GM19099 (cell line): ENCODE data around the gene PRKCE.

Experiments used
- POLR2A ChIP-seq: IDR thresholded peaks from 3 replicates; pipeline ENCODE4 v1.6.1; 2011; ENCODE audit warnings: low read depth; ENCODE audit not compliant: insufficient read length; ENCODE audit errors: extremely low read depth

Gene PRKCE

DNA sequence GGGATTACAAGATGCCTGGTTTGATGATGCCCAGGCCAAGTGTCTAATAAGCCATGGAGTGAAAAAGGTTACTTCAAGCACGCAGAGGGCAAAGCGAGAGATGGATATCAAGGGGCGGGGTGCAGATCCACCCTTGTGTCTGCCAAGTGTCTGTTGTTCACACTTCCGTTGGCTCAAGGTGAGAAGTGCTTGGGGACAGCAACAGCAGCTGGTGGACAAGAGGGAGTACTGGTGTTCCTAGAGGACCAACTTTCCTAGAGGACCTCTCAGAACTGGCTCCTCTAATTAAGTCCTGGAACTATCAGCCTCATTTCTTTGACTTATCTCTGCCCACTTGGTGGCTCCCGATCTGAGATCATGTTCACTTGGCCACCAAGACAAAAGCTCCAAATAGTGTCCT lies 299.1 kb downstream of the PRKCE start:
- no peak for TF ChIP-seq POLR2A

DNA sequence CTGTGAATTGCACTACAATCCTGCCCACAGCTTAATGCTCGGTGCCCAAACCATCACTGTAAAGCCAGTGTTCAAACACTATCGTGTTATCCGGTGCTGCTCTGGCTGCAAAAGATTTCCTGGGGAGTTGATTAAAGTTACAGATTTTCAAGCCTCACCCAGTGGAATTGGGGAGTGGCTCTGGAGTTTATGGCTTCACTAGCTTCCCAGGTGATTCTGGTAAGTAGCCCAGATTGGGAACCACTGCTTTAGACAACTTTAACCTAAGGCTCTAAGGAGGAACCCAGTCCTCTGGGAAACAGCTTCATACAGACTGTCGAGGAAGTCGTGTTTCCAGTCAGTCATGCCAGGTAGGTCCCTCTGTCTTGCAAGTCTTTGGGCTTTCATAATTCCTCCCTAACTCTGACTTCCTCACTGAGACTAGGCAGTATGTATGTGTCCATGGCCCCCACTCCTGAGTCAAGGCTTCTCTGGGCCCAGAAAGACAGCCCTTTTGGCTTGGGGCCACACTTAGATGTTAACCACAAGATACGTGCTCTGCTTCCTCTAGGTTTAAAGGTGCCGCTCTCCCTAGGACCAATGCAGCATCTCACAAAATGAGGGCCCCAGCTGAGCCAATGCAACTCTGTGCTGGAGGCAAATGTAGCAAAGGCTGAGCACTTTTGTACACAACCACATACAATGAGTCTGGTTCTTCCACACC lies 299.7 kb downstream of the PRKCE start:
- no peak for TF ChIP-seq POLR2A

DNA sequence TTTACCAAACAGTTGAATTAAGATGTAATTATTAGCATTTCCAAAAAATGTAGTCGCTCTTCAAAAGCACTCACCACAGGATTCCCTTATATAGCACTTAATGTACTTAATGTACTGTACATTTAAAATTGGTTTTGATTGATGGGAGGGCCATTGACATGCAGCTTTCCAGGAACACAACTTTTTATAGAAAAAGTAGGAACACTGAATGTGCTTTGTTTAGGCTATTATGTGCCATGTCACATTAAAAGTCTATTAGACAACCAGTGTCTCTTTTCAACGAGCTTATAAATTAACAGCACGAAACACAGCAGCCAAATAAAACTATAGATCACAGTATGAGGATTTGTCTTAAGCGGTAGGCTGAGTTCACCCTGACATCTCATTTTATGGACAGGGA lies 301.1 kb downstream of the PRKCE start:
- no peak for TF ChIP-seq POLR2A

DNA sequence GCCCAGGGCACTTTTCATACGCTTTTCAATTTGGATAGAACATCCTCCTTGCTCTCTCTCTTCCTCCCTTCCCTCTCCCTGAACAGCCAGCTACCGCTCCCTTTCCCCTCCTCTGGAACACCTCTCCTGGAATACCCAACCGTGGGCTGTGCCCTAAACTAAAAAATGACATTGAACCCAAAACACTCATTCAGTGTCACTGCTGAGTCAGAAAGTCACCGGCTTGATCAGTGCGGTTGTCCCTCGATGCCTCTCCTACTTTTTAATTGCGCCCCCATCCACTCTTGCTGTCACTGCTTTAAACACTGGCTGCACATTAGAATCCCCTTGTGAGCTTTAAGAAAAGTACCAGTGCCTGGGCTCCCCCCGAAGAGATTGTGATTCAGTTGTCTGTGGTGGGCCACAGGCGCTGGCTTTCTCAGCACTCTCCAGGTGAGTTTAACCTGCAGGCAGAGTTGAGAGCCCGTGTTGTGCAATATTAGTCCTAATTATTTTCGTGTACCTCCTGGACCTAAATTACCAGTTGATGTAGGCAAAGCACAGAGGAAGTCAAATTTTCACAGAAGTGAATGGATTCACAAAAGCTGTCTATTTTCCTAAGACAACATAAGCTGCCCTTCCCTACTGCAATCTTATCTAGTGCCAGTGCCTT lies 302.0 kb downstream of the PRKCE start:
- no peak for TF ChIP-seq POLR2A

DNA sequence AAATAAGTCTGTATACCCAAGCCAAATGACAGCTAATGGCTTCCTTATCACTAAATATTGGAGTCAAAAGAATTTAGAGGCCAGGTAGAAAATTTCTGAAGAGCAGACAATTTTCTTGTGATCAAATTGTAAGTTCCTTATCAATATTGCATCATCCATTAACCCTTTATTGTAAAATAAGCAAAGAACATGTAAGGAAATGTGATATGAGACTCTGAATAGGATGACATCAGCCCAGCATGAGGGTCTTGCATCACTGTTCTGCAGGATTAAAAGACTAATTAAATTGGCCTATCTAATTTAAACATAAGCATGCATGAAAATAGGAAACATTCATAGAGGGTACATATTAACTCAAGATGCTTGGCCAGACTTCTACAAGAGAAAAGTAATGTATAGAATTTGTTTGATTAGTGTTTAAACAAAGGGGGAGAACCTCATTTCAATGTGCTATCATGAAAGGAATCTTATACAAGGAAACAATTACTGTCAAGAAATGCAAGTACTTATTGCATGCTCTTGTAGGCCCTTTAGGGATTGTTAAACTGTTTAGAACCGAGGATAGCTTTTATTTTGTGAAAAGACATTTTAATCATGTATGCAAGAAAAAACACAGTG lies 302.9 kb downstream of the PRKCE start:
- TF ChIP-seq POLR2A = no peak

DNA sequence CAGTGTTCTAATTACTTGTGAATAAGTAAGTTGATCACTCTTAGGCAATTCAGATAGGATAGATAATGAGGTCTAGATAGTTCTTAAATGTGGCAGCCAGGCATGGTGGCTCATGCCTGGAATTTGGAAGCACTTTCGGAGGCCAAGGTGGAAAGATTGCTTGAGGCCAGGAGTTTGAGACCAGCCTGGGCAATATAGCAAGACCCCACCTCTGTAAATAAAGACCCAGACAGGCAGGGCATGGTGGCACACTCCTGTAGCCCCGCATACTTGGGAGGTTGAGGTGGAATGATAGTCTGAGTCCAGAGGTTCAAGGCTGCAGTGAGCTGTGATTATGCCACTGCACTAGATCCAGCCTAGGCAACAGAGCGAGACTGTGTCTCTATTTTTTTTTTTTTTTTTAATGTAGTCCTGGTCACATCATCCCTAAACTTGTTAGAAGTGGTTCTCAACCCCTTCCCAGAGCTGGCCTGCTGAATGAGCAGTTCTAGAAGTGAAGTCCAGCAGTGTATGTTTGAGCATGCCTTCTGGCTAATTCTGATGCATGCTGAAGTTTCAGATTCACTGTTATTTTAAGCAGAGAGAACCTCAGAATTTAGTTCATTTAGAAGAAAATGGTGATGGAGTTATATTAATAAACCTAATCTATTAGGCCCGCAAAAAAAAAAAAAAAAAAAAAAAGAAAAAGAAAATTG lies 306.2 kb downstream of the PRKCE start:
- TF ChIP-seq POLR2A = no peak

DNA sequence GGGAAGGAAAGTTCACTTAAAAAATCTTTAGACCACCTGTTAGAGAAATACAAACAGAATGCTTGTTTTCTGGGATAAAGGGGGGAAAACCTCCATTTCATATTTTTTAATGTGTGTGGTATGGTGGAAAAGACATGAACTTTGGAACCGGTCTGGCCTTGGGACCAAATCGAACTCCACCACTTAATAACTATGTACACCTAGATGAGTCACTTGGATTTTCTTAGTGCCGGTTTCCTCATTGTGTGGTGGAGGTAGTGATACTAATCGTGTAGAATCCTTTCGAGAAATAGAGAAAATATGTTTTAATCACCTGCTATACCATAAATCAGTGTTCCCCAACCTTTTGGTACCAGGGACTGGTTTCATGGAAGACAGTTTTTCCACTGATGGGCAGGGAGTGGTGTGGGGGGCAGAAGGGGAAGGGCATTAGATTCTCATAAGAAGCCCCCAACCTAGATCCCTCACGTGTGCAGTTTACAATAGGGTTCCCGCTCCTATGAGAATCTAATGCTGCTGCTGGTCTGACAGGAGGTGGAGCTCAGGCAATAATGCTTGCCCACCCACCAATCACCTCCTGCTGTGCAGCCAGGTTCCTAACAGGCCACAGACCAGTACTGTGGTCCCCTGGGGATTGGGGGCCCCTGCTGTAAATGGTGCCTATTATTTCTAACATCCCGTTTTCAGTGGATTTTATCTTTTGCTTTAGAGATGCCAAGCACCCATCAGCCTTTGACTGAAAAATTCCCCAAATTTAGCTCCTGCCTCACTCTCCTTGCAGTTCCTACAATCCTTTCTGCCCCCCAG lies 308.8 kb downstream of the PRKCE start:
- TF ChIP-seq POLR2A = no peak

DNA sequence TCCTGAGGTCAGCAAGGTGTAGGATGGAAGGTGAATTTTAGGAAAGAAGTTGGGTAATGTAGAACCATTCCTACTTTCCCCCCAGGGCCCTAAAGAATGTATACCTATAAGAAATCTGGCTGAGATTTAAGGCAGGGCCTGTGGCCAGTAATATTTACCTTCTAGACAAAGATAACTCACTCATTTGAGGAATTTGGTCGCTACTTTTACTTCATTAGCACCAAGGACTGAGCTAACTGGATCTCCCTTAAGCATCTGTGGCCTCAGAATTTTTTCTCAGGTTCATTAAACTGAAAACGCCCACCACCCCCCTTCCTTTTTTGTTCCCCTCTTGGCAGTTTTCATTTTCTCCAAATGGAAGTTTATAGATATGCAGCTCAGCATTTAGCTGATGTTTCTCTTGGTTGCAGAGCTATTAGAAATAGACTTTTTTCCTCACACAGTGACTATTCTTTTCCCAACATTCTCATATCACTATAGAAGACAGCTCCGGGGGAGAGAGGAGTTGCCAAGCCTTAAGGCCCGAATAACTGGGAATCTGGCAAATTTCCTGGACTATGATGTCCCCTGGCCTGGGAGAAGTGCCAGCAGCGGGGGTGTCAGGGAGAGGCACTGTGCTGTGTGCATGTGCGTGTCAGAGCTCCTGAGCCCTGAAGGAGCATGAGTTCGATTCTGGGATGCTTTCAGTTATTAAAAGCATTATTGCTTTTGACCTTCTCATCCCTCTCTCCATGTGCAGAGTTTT lies 310.9 kb downstream of the PRKCE start:
- TF ChIP-seq POLR2A = no peak

DNA sequence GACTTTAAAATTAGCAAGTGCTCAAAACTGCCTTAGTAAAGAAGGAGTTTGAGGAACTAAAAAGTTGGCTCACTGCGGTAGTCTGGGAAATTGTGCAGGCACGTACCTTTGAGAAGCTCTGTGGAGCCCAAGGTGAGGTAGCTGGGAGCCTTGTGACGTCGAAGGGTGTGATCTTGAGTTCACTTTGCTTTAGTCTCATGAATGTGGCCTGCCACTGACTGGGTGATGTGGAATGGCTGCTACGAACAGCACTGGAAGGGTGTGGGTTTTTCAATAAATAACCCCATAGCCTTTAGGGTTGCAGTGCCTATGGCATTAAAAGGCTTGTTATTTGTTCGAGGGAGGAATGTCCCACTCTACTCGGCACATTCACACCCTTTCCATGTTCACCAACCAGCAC lies 312.3 kb downstream of the PRKCE start:
- TF ChIP-seq POLR2A = no peak

DNA sequence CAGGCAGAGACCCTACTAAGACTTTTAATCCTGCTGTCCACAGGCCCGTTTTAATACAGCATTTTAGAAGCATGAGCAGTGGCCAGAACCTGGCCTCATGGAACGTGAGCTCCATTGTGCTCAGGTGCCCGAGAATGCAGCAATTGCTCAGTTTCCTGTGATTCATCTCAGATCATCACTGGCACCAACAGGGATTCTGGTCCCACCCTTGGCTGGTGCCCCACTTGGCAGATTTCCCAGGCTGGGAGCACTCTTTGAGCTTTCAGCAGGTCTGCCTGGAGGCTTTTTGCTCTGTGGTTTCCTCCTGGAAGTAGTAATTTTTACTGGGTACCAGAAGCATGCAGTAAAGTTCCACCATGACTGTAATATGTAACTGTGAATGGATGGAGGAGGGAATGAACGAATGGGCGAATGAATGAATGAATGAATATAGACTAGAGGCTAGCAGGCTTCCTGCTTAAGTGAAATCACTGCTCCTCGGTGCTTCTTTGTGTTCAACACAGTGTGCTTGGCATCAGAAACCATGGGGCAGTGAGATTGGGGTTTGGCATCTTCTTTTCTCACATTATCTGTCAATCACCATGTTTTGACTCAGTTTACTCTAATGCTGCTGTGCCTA lies 312.9 kb downstream of the PRKCE start:
- no peak for TF ChIP-seq POLR2A

DNA sequence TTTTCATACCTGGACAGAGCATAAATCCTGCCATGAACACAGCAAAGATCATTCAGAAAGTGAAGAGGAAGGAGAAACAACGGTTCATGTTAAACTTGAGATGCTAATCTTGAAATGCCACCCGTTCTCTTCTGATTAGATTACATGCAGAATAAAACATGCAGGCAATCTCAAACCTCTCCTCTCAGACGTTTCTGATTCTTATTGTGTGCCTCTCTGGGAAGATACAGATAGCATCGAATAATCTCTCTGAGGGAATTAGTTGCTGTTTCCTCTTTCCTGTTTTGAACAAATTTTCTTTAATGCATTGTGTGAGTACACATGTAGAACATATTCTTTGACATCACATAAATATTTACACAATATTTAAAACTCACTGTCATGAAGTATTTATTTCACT lies 313.4 kb downstream of the PRKCE start:
- no peak for TF ChIP-seq POLR2A

DNA sequence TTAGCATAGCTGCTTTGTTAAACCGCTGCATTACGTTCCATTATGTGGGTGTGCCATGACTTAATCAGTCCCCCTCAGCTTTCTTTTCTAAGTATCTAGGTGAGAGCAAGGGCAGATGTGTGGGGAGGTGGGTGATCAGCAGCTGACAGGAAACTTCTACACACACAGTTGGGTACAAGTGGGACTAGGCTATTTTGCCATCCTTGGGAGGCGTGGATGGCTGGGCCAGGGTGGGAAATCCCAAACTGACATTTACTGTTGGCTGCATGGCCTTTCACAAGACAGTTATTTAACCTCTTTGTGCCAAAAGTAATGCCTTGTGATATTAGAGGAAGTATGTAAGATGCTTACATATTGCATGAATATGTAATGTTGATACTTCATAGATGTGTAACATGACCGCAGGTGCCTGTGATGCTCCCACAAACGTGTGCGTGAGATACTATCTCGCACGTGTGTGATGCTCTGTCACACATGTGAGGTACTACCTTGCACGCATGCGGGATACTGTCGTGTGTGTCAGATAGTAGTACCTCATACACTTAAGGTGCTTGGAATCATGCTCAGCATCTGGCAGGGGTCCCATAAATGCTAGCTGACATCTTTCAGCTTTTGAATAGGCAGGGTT lies 314.5 kb downstream of the PRKCE start:
- no peak for TF ChIP-seq POLR2A

DNA sequence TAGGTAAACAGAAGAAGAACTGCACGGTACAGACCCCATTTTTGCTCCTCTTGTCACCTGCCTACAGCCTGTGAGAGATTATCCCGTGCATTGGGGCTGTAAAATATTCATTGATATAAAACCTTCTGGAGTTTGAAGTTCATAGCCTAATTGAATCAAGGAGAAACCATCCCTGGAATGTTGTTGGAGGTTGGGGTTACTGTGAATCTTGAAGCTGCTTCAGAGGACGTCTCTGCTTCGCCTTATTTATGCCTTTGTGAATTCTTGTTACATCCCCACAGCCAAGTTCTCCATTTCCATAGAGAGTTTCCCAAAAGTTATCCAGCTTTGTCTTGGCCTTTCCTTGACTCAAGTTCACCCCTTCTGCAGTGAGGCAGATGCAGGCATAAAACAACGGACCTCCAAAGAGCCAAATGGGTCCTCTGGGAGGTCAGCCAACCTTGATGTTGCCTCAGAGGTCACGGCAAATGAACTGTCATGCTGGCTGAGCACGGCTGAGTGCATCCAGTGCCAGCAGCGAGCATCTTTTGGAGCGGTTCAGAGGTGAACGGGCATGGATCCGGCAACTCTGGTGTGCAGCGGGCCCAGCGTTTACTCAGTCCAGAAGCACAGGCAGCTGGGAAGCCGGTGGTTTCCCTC lies 317.6 kb downstream of the PRKCE start:
- no peak for TF ChIP-seq POLR2A
